Stimulated activated naive CD8-positive, alpha-beta T cell treated with anti-CD3 and anti-CD28 coated beads, Interleukin-15, Interleukin-2, amounts not matched to agents 100 U/mL and 50 U/mL, for 24 hours (primary cell): ENCODE data around the gene BAIAP3.

Source experiments
- ATAC-seq: fragments of 150-1000 bp; cut with Tn5 transposase; one replicate; pipeline ENCODE4 v1.10.0; 2021
- DNase-seq: peaks from one replicate; pipeline ENCODE4 v3.0.0; 2021

The BAIAP3 gene

DNA sequence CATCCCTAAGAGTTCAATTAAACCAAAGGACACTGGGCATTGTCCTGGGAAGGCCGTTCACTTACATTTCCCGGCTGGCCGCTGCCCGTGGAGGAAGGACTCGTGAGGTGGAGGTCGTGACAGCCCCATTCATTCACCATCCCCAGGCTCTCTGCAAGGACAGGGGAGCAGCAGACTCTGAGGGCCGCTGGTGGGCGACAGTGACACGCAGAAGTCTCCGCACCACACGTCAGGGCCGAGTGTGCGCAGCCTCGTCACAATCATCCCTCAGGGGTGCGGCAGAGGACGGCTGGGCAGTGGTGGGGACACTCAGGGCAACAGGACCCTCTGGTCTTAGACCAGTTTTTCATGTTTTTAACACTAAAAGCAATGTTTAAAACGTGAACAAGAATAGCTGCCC, 59.4 kb downstream of the BAIAP3 start:
- no peak for DNase-seq
- ATAC-seq: no peak

DNA sequence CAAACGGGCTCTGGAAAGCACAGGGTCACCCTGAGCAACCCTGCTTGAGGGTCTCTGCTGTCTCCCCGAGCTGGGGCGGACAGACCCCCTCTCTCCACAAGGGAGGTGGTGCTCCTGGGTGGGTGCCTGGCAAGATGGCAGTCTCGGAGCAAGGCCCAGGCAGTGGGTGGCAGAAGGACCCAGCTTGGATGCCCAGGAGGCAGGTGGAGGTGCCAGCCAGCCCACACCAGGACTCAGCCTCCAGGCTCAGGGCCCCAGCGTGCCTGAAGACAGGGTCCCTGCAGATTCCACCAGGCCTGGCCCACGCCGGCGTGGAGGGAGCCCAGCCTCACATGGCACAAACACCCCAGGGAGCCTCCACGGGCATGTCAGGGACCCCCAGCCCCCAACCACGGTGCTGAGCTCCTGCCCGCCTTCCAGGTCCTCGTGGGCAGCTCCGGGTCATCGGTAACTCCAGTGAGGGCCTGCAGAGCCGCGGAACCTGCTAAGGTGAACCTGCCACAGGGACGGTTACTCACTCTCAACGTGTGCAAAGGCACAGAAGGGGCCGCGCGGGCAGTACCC, 60.2 kb downstream of the BAIAP3 start:
- no peak for DNase-seq
- ATAC-seq: peak; percentile 36

DNA sequence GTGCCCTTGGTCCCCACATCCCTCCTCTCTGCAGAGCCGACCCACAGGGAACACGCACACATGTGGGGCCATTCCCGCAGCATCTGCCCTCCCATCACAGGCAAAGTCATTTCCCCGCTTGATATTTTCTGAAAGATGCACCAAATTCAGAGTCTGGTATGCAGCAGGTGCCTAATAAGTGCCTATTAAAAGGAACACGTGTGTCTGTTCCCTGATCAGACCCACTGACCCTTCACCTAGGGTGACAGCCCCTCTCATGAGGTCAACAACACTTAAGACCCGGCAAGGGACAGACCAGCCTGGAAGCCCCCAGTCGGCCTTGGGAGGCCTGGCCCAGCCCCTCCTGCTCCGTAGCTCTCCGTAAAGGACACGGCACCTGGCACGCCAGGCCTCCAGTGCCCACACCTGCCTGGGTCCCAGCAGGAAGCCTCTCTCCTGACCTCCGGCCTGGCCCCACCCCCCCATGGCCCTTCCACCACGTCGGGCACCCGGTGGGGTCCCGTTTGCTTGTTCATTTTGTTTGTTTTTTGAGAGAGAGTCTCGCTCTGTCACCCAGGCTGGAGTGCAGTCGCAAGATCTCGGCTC, 61.0 kb downstream of the BAIAP3 start:
- DNase-seq (no peak), ATAC-seq (no peak)

DNA sequence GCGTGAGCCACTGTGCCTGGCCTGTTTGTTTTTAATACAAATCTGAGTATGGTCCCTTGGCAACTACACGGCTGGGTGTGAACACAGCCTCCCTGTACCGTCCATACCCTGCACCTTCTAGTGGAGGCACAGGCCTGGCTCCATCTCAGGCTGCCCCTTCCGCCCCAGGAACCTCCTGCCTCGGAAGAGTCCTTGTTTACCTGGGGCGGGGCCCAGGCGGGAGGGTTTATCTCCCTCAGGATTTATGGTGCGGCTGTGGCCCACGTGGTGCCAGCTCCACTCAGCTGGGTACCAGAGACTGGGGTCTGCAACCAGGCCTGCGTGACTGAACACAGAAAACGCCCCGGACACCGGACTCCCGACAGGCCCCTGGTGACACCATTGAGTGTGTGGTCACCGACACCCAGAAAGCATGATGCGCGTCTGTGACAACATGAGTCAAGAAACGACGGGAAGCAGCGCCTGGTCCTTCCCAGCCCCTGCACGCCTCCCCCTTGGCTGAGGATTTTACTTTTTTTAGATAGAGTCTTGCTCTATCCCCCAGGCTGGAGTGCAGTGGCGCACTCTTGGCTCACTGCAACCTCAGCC, 62.1 kb downstream of the BAIAP3 start:
- ATAC-seq (no peak), DNase-seq (no peak)

DNA sequence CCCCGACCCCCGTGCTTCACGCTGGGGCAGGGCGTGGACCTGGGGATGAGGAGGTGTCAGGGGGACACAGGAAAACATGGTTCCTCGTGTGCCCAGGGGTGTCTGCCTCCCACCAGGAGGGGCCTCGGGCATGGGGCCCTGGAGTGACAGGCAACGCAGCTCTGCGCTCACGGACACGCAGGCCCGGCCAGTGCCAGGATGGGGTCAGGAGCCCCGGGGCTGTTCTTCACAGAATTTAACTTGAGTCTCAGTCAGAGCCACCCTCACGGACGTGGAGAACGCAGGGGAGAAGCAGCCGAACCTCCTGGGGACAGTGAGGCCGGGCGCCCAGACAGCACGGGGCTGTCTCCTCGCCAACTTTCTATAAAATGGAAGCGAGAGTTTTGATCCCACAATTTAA, 64.3 kb downstream of the BAIAP3 start:
- ATAC-seq (no peak), DNase-seq (no peak)

DNA sequence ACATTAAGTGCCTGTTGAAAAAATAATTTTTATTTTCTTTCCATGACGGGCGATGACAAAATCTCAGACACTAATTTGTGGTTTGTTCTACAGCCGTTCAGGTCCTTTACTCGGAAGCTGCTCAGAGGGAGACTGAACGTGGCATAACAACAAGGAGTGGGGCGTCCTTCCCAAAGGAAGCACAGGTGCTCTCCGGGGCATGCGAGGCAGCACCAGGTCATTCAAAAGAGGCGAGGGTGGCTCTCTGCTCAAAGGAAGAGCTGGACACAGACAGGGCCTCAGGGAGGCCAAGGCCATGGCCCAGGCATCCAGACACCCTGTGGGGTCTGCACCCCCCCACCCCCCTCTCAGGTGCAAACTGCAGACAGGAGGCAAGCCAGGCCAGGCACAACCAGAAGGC, 64.9 kb downstream of the BAIAP3 start:
- ATAC-seq (no peak), DNase-seq (no peak)
